GM23338 (cell line): ENCODE measurements around the gene CLCN4. TPM values are rescaled to one million over a fixed set of nuclear protein-coding genes. Genes with fewer than 3 reads are reported as not detected.
A peak's percentile ranks its signal among the peaks of the same experiment; 100 is the strongest.

Source experiments
- ATAC-seq: fragments of 200-7000 bp; cut with Tn5 transposase; 3 replicates; pipeline ENCODE4 v1.9.1; 2020
- DNase-seq: peaks from one replicate; pipeline ENCODE4 v3.0.0-alpha.2; 2015; ENCODE audit warnings: low spot score
- H2AFZ ChIP-seq: fragments of 200-600 bp; sonication (generic); 2 replicates; pipeline ENCODE4 v1.8.0; 2016; ENCODE audit warnings: antibody characterized with exemption, mild to moderate bottlenecking, moderate library complexity
- H3F3A ChIP-seq: fragments of 200-600 bp; sonication (generic); replicated peaks from 2 replicates; pipeline ENCODE4 v1.8.0; 2017; ENCODE audit warnings: antibody characterized with exemption, mixed run types, low read depth
- H3K27ac ChIP-seq: fragments of 200-600 bp; sonication (generic); 2 replicates; pipeline ENCODE4 v1.6.1; 2016; ENCODE audit warnings: low read depth
- H3K27me3 ChIP-seq: fragments of 200-600 bp; sonication (generic); 2 replicates; pipeline ENCODE4 v1.8.0; 2016; ENCODE audit warnings: mild to moderate bottlenecking, mixed run types, moderate library complexity; ENCODE audit not compliant: insufficient read depth
- H3K36me3 ChIP-seq: fragments of 200-600 bp; sonication (generic); 2 replicates; pipeline ENCODE4 v1.8.0; 2016; ENCODE audit warnings: mild to moderate bottlenecking; ENCODE audit not compliant: insufficient read depth
- H3K4me1 ChIP-seq: fragments of 200-600 bp; sonication (generic); 2 replicates; pipeline ENCODE4 v1.8.0; 2016; ENCODE audit warnings: mild to moderate bottlenecking, moderate library complexity; ENCODE audit not compliant: insufficient read depth
- H3K4me2 ChIP-seq: fragments of 200-600 bp; sonication (generic); 2 replicates; pipeline ENCODE4 v1.7.1; 2017; ENCODE audit warnings: mixed run types
- H3K4me3 ChIP-seq: fragments of 200-600 bp; sonication (generic); 2 replicates; pipeline ENCODE4 v1.6.1; 2016; ENCODE audit warnings: mixed run types
- H3K79me2 ChIP-seq: fragments of 200-600 bp; sonication (generic); replicated peaks from 2 replicates; pipeline ENCODE4 v1.8.0; 2017; ENCODE audit warnings: mild to moderate bottlenecking; ENCODE audit not compliant: insufficient read depth
- H3K9me2 ChIP-seq: fragments of 200-600 bp; sonication (generic); 2 replicates; pipeline ENCODE4 v1.8.0; 2017; ENCODE audit not compliant: insufficient read depth
- H4K20me1 ChIP-seq: fragments of 200-600 bp; sonication (generic); replicated peaks from 2 replicates; pipeline ENCODE4 v1.8.0; 2017; ENCODE audit warnings: mild to moderate bottlenecking; ENCODE audit not compliant: insufficient read depth
- H3K27ac Mint-ChIP-seq: 2 replicates; pipeline ENCODE4 v1.8.0; 2020; ENCODE audit warnings: inconsistent platforms, mild to moderate bottlenecking, moderate library complexity, mixed read lengths
- H3K27me3 Mint-ChIP-seq: 3 replicates; pipeline ENCODE4 v1.8.0; 2022; ENCODE audit warnings: low read depth, mild to moderate bottlenecking, moderate library complexity, mixed read lengths, inconsistent platforms; ENCODE audit not compliant: insufficient read depth, poor library complexity
- H3K36me3 Mint-ChIP-seq: 3 replicates; pipeline ENCODE4 v1.8.0; 2021; ENCODE audit warnings: low read depth, mild to moderate bottlenecking, inconsistent platforms, moderate library complexity, mixed read lengths
- H3K4me1 Mint-ChIP-seq: 3 replicates; pipeline ENCODE4 v1.8.0; 2020; ENCODE audit warnings: mild to moderate bottlenecking, inconsistent platforms, mixed read lengths
- H3K4me3 Mint-ChIP-seq: 3 replicates; pipeline ENCODE4 v1.8.0; 2021; ENCODE audit warnings: moderate library complexity, mild to moderate bottlenecking, inconsistent platforms, mixed read lengths
- H3K9me3 Mint-ChIP-seq: 3 replicates; pipeline ENCODE4 v1.8.0; 2020; ENCODE audit warnings: moderate library complexity, mild to moderate bottlenecking, inconsistent platforms, mixed read lengths
- CTCF ChIP-seq, 2 experiments: fragments of 200-600 bp in 1 of 2; sonication (generic) in 1 of 2; conservative IDR thresholded peaks; 2 replicates each; pipeline versions ENCODE4 v1.5.1 to v1.6.1; 2016 to 2017; ENCODE audit warnings: antibody characterized with exemption in 2 of 2, low read depth in 2 of 2, mild to moderate bottlenecking in 2 of 2, moderate library complexity in 1 of 2
- ETS1 ChIP-seq: IDR thresholded peaks from 2 replicates; pipeline ENCODE4 v1.6.1; 2016; ENCODE audit warnings: antibody characterized with exemption
- EZH2 ChIP-seq: fragments of 200-600 bp; sonication (generic); IDR thresholded peaks from one replicate; pipeline ENCODE4 v1.8.0; 2017; ENCODE audit warnings: antibody characterized with exemption, mild to moderate bottlenecking, low read depth; ENCODE audit not compliant: unreplicated experiment
- JUNB ChIP-seq: IDR thresholded peaks from one replicate; pipeline ENCODE4 v1.6.1; 2016; ENCODE audit warnings: antibody characterized with exemption; ENCODE audit not compliant: unreplicated experiment
- NANOG ChIP-seq: IDR thresholded peaks from 2 replicates; pipeline ENCODE4 v1.6.1; 2016; ENCODE audit warnings: antibody characterized with exemption, borderline replicate concordance
- POLR2AphosphoS5 ChIP-seq: IDR thresholded peaks from 2 replicates; pipeline ENCODE4 v1.6.1; 2016; ENCODE audit warnings: antibody characterized with exemption, low read depth
- REST ChIP-seq: IDR thresholded peaks from one replicate; pipeline ENCODE4 v1.6.1; 2018; ENCODE audit warnings: antibody characterized with exemption; ENCODE audit not compliant: unreplicated experiment
- STAT1 ChIP-seq: IDR thresholded peaks from one replicate; pipeline ENCODE4 v1.6.1; 2016; ENCODE audit warnings: antibody characterized with exemption; ENCODE audit not compliant: unreplicated experiment
- ZNF114 ChIP-seq: fragments of 250-450 bp; sonication (Bioruptor Pico); IDR thresholded peaks from 2 replicates; pipeline ENCODE4 v1.5.0; 2020; ENCODE audit warnings: mild to moderate bottlenecking, moderate library complexity
- polyA plus RNA-seq: library from polyadenylated mRNA; unstranded; fragments of >200 nt; fragmentation: Nextera tagmentation; extraction: Ambion mirVana; gene quantifications from 2 replicates; pipeline ENCODE4 v1.2.1, GENCODE V29; 2016
- total RNA-seq: library from RNA; depleted of rRNA; stranded (reverse); fragments of >200 nt; shearing (Covaris generic); gene quantifications from 2 replicates; pipeline ENCODE4 v1.2.3, GENCODE V29; 2014

The CLCN4 gene
- total and polyA plus RNA-seq, 2 experiments from 2014 or later, result 1.2 to 4.9 TPM

GRCh38 chrX:10184411-10184810 lies 27.6 kb downstream of the CLCN4 start (continued):
- TF ChIP-seq CTCF (conservative IDR thresholded peaks at IDR 0.05; ENCODE audit: low read depth in 2 of 2) (no peak), EZH2 (no peak), STAT1 (no peak)

GRCh38 chrX:10186355-10186754 lies 29.6 kb downstream of the CLCN4 start:
- H3F3A ChIP-seq, result no peaks in the 10 kb centered on the region
- TF ChIP-seq JUNB (no peak), POLR2AphosphoS5 (no peak), REST (no peak), STAT1 (no peak), NANOG (no peak), ETS1 (no peak), ZNF114 (CRISPR knock-in tag) (no peak)
- Mint-ChIP-seq H3K27ac (peak overlapping the region; percentile 48; the same call in 1 of the 2 replicates), H3K4me1 (peaks cover 21% of the 10 kb centered on the region), H3K36me3 (peaks cover 2% of the 10 kb centered on the region; the same call in 1 of the 3 replicates), H3K9me3 (no peaks in the 10 kb centered on the region), H3K27me3 (no peaks in the 10 kb centered on the region), H3K4me3 (no peak overlapping the region)
- no peak overlapping the region for H3K27ac ChIP-seq
- H3K4me3 ChIP-seq, result no peak overlapping the region
- H3K27me3 ChIP-seq, result no peaks in the 10 kb centered on the region
- H3K36me3 ChIP-seq, result no peaks in the 10 kb centered on the region
- DNase-seq (peak; percentile 4), ATAC-seq (no peak)
- H2AFZ ChIP-seq, result no peak overlapping the region
- H4K20me1 ChIP-seq, result no peaks in the 10 kb centered on the region
- H3K79me2 ChIP-seq, result no peaks in the 10 kb centered on the region
- H3K4me2 ChIP-seq, result no peak overlapping the region
- no peaks in the 10 kb centered on the region for H3K4me1 ChIP-seq
- no peaks in the 10 kb centered on the region for H3K9me2 ChIP-seq
